Measurements from ENCODE around the gene VEGFB.

VEGFB gene

DNA sequence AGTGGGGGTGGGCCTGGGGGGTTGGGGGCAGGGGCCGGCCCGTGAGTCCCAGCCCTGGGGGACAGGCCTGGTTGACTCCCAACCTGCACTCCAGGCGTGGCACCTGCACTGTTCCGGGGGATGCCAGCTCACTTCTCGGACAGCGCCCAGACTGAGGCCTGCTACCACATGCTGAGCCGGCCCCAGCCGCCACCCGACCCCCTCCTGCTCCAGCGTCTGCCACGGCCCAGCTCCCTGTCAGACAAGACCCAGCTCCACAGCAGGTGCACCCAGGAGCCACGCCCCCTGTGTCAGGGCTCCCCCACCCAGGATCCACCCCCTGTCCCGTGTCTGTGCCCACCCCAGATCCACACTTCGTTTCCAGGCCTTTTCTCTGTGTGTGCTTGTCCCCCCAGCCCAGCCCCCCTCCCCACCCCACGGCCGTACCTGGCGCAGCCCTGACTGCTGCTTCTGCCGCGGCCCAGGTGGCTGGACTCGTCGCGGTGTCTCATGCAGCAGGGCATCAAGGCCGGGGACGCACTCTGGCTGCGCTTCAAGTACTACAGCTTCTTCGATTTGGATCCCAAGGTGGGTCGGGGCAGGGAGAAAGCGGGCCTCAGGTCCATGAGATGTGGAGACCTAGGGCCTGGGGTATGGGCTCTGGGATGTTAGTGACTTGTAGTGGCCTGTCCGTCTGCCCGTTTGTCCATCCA, 23.1 kb upstream of the VEGFB start:
- no peak for DNase-seq (ENCODE audit: low read depth)

DNA sequence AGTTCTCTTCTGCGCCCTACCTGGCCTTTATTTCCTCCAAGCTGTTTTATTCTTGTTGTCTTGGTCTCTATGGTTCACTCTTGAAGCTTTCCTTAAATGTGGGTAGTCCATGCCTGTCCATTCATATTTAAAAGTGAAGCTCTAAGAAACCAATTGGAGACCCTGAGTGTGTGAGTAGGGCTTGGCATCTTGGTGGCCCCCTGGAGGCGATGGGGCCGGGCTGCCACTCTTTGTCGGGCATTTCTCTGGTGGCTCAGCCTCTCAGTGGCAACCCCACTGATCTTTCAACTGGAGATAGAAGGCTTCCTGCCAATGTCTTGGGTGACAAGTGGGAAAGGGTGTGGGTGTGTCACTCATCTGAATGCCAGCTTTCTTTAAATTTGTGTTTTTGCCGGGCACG, 17.5 kb upstream of the VEGFB start:
- DNase-seq (ENCODE audit: low read depth), result no peak

DNA sequence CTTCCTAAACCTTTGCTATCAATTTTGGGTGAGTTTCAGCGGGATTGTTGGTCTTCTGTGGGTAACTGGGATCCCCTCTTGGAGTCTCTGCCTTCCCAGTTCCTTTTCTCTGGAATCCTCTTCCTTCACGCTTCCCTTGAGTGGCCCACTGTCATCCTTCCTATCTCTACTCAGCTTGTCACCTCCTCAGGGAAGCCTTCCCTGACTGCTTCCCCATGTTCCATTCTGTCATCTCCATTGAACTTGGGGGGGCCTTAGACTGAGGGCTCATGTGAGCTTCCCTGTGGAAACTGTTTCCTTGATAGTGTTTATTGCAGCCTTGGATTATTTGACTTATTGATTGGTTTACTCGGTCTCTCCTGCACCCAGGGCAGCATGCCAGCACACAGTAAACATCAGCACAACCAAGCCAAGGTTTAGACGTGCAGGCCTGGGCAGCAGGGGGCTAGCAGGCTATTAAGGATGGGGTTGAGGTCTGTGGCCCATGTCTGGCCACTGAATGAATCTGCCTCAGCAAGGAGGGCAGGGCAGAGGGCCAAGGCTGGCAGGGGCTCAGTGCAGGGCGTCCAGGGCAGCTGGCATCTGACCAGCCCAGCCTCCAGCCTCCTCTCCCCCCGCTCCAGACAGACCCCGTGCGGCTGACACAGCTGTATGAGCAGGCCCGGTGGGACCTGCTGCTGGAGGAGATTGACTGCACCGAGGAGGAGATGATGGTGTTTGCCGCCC, 15.6 kb upstream of the VEGFB start:
- no peak for DNase-seq (ENCODE audit: low read depth)

DNA sequence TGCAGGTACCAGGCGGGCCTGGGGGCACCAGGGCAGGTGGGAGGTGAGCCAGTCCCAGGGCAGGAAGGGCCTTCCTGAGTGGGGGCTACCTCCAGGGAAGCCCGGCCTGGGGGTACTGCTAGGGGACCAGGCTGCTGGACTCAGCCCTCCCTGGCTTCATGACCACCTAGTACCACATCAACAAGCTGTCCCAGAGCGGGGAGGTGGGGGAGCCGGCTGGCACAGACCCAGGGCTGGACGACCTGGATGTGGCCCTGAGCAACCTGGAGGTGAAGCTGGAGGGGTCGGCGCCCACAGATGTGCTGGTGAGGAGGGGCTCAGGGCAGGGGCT, 15.1 kb upstream of the VEGFB start:
- no peak for DNase-seq (ENCODE audit: low read depth)

DNA sequence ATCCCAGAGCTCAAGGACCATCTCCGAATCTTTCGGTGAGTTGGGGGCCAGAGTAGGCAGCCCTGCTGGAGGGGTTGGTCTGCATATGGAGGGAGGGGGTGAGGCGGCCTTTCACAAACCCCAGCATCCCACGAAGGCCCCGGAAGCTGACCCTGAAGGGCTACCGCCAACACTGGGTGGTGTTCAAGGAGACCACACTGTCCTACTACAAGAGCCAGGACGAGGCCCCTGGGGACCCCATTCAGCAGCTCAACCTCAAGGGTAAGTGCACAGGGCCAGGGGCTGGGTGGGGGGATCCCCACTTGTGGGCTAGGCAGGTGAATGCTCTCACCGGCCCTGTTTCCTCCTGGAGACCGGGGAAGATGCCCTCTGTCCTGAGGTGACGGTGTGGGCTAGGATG, 14.6 kb upstream of the VEGFB start:
- no peak for DNase-seq (ENCODE audit: low read depth)

DNA sequence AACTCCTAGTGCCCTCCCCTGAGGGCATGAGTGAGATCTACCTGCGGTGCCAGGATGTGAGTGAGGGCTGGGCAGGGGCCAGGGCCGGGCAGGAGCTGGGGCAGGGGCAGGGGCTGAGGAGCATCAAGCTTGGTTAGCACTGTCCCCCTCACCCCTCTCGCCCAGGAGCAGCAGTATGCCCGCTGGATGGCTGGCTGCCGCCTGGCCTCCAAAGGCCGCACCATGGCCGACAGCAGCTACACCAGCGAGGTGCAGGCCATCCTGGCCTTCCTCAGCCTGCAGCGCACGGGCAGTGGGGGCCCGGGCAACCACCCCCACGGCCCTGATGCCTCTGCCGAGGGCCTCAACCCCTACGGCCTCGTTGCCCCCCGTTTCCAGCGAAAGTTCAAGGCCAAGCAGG, 14.1 kb upstream of the VEGFB start:
- DNase-seq (ENCODE audit: low read depth), result no peak

DNA sequence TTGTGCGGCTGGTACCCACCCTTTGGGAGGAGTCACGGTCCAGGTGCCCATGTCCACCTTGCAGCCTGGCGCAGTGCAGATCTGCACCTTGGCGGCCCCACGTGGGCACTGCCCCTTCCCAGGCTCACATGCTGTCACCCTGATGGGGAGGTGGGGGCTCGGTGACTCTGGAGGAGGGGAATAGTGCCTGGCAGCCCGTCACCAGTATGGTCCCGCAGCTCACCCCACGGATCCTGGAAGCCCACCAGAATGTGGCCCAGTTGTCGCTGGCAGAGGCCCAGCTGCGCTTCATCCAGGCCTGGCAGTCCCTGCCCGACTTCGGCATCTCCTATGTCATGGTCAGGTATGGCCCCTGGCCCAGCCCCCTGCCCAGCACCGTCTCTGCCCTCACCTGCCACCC, 13.6 kb upstream of the VEGFB start:
- no peak for DNase-seq (ENCODE audit: low read depth)

DNA sequence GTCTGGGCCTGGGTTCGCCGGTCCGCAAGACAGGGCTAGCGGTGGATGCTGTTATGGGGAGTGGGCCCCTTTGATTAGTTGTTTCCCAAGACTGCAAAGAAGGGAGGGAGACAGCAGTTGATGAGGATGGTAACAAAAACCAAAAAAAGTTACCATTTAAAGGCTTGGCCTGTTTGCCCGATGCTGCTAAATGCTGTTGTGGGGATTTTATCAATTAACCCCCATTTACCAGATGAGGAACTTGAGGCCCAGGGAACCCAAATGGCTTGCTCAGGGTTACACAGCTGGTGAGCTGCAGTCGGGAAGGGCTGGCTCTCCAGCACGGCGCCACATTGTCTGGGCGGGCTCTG, 11.8 kb upstream of the VEGFB start:
- DNase-seq (ENCODE audit: low read depth), result no peak

DNA sequence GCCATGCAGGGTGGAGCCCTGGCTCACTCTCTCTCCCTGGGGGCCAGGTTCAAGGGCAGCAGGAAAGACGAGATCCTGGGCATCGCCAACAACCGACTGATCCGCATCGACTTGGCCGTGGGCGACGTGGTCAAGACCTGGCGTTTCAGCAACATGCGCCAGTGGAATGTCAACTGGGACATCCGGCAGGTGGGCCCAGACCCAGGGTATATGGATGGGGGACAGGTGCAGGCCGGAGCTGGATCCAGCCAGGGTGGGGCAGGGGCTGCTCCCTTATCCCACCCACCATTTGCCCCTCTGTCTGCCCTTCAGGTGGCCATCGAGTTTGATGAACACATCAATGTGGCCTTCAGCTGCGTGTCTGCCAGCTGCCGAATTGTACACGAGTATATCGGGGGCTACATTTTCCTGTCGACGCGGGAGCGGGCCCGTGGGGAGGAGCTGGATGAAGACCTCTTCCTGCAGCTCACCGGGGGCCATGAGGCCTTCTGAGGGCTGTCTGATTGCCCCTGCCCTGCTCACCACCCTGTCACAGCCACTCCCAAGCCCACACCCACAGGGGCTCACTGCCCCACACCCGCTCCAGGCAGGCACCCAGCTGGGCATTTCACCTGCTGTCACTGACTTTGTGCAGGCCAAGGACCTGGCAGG, 11.3 kb upstream of the VEGFB start:
- DNase-seq (ENCODE audit: low read depth), result no peak

DNA sequence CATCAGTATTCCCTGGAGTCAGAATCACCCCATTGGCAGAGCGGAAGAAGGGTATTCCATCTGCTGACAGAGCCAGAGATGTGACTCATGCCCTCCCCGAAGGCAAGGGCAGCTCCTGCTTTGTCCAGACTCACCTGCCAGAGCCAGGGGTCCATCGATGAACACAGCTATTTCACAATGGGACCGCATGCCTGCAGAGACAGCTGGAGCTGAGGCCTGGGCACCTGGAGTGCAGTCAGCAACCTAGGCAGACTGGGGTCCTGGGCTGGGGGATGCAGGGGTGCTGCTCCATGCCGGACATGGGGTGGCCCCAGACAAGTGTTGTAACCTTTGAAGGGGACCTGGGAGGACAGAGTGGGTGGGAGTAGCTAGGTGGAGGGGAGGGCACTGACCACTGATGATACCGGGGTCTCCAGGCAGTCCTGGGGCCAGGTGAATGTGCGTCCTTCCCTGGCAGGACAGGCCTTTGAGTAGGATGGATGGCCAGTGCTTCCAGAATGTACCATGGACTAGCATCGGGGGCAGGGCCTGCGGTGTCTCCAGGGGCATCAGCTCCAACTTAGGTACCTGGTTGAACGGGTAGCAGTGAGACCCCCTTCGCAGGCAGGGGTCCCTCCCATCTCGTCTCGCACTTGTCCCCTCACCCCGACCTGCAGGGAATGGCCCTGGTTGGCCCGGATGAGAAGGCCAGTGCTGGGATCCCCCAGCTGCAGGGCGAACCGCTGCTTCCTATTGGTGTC, 10.1 kb upstream of the VEGFB start:
- DNase-seq (ENCODE audit: low read depth), result no peak

DNA sequence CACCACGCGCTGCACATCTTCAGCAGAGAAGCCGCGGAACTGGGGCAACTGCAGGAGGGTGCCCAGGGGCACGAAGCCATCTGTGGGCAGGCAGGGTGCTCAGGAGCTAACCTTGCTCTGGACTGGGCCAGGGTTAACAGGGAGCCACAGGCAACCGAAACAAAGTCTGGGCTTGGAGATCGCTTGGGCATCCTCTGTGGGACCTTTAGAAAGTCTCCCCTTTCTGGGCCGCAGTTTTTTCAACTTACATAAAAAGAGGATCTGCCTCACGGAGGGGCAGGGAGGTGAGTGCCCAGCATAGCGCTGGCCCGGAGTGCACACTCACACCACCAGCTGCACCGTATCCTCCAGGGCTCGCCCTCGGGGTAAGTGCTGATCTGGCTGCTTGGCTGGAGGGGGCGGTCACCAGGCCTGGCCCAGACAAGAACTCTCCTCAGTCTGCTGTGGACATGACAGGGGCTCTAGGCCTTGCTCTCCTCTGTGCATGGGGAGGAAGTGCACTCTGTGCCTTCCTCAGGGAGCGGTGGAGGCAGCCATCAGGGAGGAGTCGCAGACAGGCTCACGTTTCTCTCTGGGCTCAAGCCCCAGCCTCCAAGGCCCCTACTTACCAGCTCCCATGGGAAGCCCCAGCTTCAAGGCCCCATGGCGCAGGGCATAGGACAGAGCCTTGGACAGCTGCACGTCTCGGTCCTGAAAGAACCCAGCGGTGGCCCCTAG, 9.3 kb upstream of the VEGFB start:
- DNase-seq (ENCODE audit: low read depth), result no peak

DNA sequence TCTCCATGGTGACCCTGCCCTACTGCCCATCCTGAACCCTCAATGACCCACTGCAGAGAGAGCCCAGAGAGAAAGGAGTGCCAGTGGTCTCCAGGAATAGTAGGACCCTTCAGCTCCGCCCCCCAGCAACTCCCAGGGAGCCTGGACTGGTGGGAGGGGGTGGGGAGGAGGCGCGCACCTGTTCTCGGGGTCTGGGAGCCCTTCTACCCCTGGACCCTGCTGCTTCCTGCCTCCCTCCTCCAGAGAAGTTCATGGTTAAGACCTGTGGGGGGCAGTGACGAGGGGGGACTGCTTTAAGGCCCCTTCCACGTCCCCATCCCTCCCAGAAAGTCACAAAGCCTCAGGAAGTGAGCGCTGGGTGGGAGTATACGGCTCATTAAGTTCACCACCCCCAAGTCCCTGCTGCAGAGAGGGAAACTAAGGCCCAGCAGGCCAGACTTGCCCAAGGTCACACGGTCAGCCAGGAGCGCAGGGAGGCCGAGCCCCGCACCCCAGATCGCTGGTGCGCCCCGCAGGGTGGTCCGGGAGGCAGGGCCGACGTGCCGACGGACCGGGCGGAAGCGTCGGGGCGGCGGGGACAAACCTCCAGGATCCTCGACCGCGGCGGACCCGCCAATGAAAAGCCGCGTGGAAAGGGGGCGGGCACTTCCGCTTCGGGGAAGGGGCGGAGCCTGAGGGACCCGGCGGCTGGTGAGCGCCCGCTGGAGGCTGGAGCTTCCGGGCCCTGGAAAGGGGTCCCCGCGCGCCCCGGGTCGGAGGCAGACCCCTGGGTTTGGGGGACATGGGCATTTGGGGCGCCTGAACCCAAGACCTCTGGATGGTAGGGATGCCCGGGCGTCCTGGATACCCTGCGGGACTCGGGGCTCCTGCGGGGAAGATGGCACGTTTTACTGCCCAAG, 8.5 kb upstream of the VEGFB start, which contains the start of the genes NUDT22 and TRPT1:
TSS of gene NUDT22 (plus strand) at position 667 of the 899 bp plus-strand sequence. CDS start 379 bp downstream, outside the sequence.
TSS of gene TRPT1 (minus strand) at position 579 of the 899 bp plus-strand sequence. CDS start at position 253, 326 bp downstream.
- DNase-seq (ENCODE audit: low read depth), result peak; percentile 91

DNA sequence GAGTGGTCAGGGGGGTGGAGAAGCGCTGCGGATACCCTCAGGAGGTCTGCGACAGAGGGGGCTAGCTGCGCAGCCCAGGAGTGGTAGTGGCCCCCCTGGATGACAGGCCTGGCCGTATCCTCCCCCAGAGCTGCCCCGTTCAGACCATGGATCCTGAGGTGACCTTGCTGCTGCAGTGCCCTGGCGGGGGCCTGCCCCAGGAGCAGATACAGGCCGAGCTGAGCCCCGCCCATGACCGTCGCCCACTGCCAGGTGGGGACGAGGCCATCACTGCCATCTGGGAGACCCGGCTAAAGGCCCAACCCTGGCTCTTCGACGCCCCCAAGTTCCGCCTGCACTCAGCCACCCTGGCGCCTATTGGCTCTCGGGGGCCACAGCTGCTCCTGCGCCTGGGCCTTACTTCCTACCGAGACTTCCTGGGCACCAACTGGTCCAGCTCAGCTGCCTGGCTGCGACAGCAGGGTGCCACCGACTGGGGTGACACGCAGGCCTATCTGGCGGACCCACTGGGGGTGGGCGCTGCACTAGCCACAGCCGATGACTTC, 7.8 kb upstream of the VEGFB start:
- DNase-seq (ENCODE audit: low read depth), result no peak

DNA sequence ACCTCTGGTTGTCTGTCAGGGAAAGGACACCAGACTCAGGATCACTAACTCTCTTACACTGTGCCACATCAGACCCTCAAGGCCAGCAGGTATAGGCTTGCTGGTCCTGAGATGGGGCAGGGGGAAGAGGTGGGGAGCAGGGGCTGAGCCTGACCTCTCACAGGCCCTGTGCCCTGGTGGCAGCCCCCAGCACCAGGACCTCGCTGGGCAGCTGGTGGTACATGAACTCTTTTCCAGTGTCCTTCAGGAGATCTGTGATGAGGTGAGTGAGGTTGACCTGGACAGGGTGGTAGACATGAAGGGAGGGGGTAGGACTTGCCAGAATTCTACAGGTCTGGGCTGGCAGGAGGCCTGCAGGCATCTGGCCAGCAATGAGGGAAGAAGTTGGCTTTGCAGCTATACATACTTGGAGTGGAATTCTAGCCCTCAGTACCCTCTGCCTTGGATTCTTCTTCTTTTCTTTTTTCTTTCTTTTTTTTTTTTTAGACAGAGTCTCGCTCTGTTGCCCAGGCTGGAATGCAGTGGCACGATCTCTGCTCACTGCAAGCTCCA, 6.9 kb upstream of the VEGFB start:
- DNase-seq (ENCODE audit: low read depth), result no peak

DNA sequence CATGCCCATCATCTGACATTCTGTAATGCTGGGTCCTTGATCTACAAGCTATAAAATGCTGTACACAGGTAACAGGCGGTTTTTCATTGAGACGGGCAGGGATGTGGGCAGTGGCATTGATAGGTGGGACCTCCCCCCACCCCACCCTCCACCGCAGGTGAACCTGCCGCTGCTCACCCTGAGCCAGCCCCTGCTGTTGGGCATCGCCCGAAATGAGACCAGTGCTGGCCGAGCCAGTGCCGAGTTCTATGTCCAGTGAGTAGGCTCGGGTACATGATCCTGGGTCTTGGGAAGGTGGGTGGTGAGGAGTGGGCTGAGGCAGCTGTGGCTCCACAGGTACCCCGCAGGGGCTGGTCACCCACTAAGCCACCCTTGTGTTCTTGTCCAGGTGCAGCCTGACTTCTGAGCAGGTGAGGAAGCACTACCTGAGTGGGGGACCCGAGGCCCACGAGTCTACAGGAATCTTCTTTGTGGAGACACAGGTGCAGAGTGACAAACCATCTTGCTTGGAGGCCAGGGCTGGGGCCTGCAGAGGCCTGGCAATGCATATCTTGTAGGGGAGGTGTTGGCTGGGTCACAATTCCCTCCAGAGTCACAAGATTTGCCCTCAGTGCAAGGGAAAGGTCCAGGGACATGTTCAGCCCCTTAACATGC, 5.2 kb upstream of the VEGFB start:
- no peak for DNase-seq (ENCODE audit: low read depth)

DNA sequence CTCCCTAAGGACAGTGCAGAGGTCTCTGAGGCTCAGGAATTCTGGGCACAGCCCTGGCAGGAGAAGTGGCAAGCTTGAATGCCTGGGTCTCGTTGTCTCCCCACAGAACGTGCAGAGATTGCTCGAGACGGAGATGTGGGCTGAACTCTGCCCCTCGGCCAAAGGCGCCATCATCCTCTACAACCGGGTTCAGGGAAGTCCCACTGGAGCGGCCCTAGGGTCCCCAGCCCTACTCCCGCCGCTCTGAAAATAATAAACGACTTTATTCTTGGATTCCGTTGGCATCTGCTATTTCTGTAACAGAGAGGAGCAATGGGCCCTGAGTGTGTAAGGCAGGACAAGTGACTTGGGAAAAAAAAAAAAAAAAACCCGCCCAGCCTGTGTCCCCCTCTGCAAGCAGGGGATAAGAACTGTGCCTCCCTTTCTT, 4.6 kb upstream of the VEGFB start:
- no peak for DNase-seq (ENCODE audit: low read depth)

DNA sequence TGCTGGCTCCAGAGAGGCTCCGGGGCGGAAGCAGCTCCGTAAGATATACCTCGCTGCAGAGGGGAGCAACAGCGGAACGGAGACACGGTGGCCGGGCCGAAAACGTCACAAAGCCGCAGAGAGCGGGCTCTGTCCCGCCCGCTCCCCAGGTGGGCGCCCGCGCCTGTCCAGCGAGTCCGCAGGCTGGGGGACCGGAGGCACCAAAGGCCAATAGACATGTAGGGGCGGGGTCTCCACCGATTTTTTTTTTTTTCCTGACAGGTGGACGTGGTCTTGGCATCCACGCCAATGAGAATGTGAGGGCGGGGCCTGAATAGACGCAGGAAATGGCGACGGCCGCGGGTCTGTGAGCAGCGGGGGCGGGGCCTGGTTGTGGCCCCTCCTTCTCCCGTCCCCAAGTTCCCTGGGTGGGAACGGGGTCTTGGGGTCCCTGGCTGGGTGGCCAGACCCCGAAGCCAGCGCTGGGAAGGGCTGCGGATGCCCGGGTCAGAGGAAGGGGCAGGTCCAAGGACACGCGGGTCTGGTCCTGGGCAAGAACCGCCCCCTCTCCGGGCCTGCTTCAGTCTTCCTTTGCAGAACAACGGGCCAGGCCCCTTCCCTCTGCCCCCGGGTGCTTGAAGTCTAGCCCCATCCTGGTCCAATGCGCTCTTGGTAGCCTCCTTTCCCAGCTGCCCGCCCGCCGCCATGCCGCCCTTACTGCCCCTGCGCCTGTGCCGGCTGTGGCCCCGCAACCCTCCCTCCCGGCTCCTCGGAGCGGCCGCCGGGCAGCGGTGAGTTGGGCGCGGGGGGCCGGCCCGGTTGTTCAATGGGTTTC, 4.0 kb upstream of the VEGFB start, which contains the start of gene DNAJC4:
TSS of gene DNAJC4 (plus strand) at position 378 of the 814 bp plus-strand sequence. CDS start at position 685, 307 bp downstream.
- peak; percentile 75 for DNase-seq (ENCODE audit: low read depth)

DNA sequence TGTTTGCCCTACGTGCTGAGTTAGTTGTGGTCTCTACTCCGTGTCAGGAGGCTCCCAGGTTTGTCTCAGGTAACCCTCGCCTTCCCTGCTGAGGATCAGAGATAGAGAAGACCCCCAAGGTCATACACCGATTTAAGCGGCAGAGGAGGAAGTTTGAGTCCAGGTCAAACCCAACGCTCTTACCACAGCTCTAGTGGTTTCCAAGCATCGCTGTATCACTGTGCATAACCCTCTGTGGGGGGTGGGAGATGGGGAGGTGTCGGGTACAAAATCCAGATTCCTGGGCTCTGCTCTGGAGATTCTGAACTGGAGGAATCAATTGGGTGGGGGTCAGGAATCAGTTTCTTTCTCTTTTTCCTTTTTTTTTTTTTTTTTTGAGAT, 3.4 kb upstream of the VEGFB start:
- no peak for DNase-seq (ENCODE audit: low read depth)

DNA sequence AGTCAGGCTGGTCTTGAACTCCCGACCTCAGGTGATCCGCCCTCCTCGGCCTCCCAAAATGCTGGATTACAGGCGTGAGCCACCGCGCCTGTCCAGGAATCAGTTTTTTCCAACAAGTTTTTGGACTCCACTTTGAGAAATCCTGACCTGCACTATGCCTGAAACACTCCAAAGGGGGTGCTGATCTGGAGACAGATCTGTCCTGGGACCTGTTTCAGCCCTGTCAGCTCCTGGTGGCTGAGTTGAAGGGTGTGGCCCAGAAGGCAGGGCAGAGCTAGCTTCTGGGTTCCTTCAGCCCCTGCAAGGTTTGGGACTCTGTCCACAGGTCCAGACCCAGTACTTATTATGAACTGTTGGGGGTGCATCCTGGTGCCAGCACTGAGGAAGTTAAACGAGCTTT, 2.8 kb upstream of the VEGFB start:
- no peak for DNase-seq (ENCODE audit: low read depth)

Data from stimulated activated CD8-positive, alpha-beta memory T cell treated with anti-CD3 and anti-CD28 coated beads, Interleukin-12 subunit alpha, Interleukin-12 subunit beta, amount 100 ng/mL, for 1 hour (primary cell).